Measurements from ENCODE around the gene GNAT1. TPM values are rescaled to one million over a fixed set of nuclear protein-coding genes. Genes with fewer than 3 reads are reported as not detected.

Gene GNAT1
- total and polyA plus RNA-seq, 2 of the 13 experiments (the other 11 are each of a cell fraction or from before 2014, with no cell fraction given): 0.15 TPM; not detected in 1

GRCh38 chr3:50241163-50241562 lies 49.8 kb downstream of the GNAT1 start (continued):
- no peak for TF ChIP-seq USF2 (IDR thresholded peaks at IDR 0.05; ENCODE audit: low read depth, low read length)
- no peak for TF ChIP-seq USF2 (CRISPR knock-in tag; IDR thresholded peaks at IDR 0.05; ENCODE audit: borderline replicate concordance)
- TF ChIP-seq ZNF256 (CRISPR knock-in tag; conservative IDR thresholded peaks at IDR 0.05): no peak
- TF ChIP-seq ZNF3 (CRISPR knock-in tag; IDR thresholded peaks at IDR 0.05): no peak

- Histone ChIP-seq H2AFZ (ENCODE audit: low read length) (no peak overlapping the region), H3K27me3 (ENCODE audit: control insufficient read depth in 1 of 2, insufficient read depth in 2 of 2, low read length in 2 of 2) (no peaks in the 10 kb centered on the region), H3K9me3 (ENCODE audit: low read length) (no peaks in the 10 kb centered on the region), H3K9ac (ENCODE audit: insufficient read depth, low read depth, low read length) (no peak overlapping the region), H3K36me3 (replicated peaks in 1 of 2; ENCODE audit: control insufficient read depth in 1 of 2, insufficient read depth in 2 of 2, low read length in 2 of 2) (0 out of 5 replicates have a peak, but pooled peaks cover 0 to 2% of the 10 kb centered on the region in 2 experiments), H3K4me1 (ENCODE audit: insufficient read depth, low read length) (peaks cover 40% of the 10 kb centered on the region), H3K4me2 (ENCODE audit: low read depth, low read length) (no peak overlapping the region), H3K79me2 (ENCODE audit: insufficient read depth, low read length) (peaks cover 32% of the 10 kb centered on the region), H3K27ac (ENCODE audit: extremely low read length, insufficient read depth, low read length) (no peak overlapping the region), H4K20me1 (ENCODE audit: insufficient read depth, low read length) (no peaks in the 10 kb centered on the region), H3K4me3 (replicated peaks in 1 of 3; ENCODE audit: insufficient read depth in 1 of 3, low read depth in 2 of 3, low read length in 3 of 3) (no peak overlapping the region)
- FAIRE-seq (no peak), ATAC-seq (no peak), DNase-seq (ENCODE audit: low spot score) (no peak)
- POLR2A ChIA-PET: no interaction called here
- CTCF ChIA-PET (ENCODE audit: low intra/inter-chr PET ratio, low total read pairs): no interaction called here
- in situ Hi-C loops (cut with HindIII; ENCODE audit: extremely low pct_ligation_motif_present, low pct_unique_long_range_greater_than_20kb): no loop called here
- no TSS peak for BruUV-seq (replicated peaks)
- WGBS (ENCODE audit: low lambda C conversion rate): 88% methylated on average over 4 of the region's 7 CpGs
- intact Hi-C loops (cut with micrococcal nuclease; ENCODE audit: unreplicated experiment): no loop called here
- no peak for TF ChIP-seq SKI (IDR thresholded peaks at IDR 0.05; ENCODE audit: partially characterized antibody)
- TF ChIP-seq ZNF576 (CRISPR knock-in tag; IDR thresholded peaks at IDR 0.05): no peak
- no peak for TF ChIP-seq USF2 (IDR thresholded peaks at IDR 0.05; ENCODE audit: low read depth, low read length)
- TF ChIP-seq USF2 (CRISPR knock-in tag; IDR thresholded peaks at IDR 0.05; ENCODE audit: borderline replicate concordance): no peak
- no peak for TF ChIP-seq MAF1 (CRISPR knock-in tag; IDR thresholded peaks at IDR 0.05; ENCODE audit: borderline replicate concordance)
- no peak for TF ChIP-seq IRF2 (CRISPR knock-in tag; IDR thresholded peaks at IDR 0.05)
- no peak for TF ChIP-seq ZNF7 (CRISPR knock-in tag; IDR thresholded peaks at IDR 0.05)
- no peak for TF ChIP-seq BRD4 (CRISPR knock-in tag; IDR thresholded peaks at IDR 0.05)
- no peak for TF ChIP-seq DDIT3 (CRISPR knock-in tag; IDR thresholded peaks at IDR 0.05)
- no peak for TF ChIP-seq JDP2 (CRISPR knock-in tag; IDR thresholded peaks at IDR 0.05; ENCODE audit: borderline replicate concordance)
- TF ChIP-seq LRRFIP1 (CRISPR knock-in tag; conservative IDR thresholded peaks at IDR 0.05): no peak
- TF ChIP-seq ZNF274 (CRISPR knock-in tag; IDR thresholded peaks at IDR 0.05): no peak
- no peak for TF ChIP-seq KLF15 (CRISPR knock-in tag; IDR thresholded peaks at IDR 0.05; ENCODE audit: borderline replicate concordance)
- no peak for TF ChIP-seq SIN3A (IDR thresholded peaks at IDR 0.05; ENCODE audit: borderline replicate concordance, low read depth, low read length)
Observed at GRCh38 chr3:50241713-50242380, 50.4 kb downstream of the GNAT1 start.

Data from HepG2 (cell line).